ENCODE measurements around the gene ZBTB21.

Gene ZBTB21

DNA sequence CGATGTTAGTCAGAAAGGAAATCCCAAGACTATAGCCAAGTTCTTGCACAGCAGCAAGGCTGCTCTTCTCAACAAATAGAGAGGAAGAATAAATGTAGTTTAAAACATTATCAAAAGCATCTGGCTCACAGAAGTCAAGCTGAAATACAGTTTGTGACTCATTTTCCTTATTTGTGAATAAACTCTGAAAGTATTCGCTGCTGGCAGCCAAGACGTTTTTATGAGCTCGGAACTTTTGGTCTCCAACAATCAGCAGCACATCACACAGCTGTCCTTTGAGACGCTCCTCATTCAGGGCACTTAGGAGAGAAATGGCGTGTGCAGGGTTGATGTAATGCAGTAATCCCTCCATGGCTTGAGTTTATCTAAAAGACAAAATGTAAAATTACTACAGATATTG, 16.4 kb downstream of the ZBTB21 start:
- TF ChIP-seq, protein P1, sequence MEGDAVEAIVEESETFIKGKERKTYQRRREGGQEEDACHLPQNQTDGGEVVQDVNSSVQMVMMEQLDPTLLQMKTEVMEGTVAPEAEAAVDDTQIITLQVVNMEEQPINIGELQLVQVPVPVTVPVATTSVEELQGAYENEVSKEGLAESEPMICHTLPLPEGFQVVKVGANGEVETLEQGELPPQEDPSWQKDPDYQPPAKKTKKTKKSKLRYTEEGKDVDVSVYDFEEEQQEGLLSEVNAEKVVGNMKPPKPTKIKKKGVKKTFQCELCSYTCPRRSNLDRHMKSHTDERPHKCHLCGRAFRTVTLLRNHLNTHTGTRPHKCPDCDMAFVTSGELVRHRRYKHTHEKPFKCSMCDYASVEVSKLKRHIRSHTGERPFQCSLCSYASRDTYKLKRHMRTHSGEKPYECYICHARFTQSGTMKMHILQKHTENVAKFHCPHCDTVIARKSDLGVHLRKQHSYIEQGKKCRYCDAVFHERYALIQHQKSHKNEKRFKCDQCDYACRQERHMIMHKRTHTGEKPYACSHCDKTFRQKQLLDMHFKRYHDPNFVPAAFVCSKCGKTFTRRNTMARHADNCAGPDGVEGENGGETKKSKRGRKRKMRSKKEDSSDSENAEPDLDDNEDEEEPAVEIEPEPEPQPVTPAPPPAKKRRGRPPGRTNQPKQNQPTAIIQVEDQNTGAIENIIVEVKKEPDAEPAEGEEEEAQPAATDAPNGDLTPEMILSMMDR (IDR thresholded peaks at IDR 0.05; ENCODE audit: control extremely low read depth, extremely low read depth, low read depth, missing control alignments) = no peak
- POLR2A ChIA-PET = no interaction called here
- CTCF ChIA-PET = interaction anchor here (1.7 kb wide), 1 partner anchor 10 kb away, joined by 4 read pairs; no protein-coding TSS in a partner anchor
- DNase-seq (ENCODE audit: extremely low spot score) = no peak

GRCh38 chr21:41992576-41992975, 17.6 kb downstream of the ZBTB21 start:
- POLR2A ChIA-PET = no interaction called here
- TF ChIP-seq, protein P1 (IDR thresholded peaks at IDR 0.05; ENCODE audit: control extremely low read depth, extremely low read depth, low read depth, missing control alignments) = no peak
- no peak for DNase-seq (ENCODE audit: extremely low spot score)
- CTCF ChIA-PET = interaction anchor here (1.0 to 1.3 kb wide), 2 partner anchors 13 to 81 kb away, joined by 3 read pairs; no protein-coding TSS in a partner anchor

- DNase-seq (ENCODE audit: extremely low spot score) = no peak
- CTCF ChIA-PET = interaction anchor here (1.3 to 1.5 kb wide), 2 partner anchors 81 to 126 kb away, joined by 3 to 4 read pairs; no protein-coding TSS in a partner anchor
- POLR2A ChIA-PET = no interaction called here
- TF ChIP-seq, protein P1 (IDR thresholded peaks at IDR 0.05; ENCODE audit: control extremely low read depth, extremely low read depth, low read depth, missing control alignments) = no peak
Observed at GRCh38 chr21:41991659-41992058, 18.5 kb downstream of the ZBTB21 start.

DNA sequence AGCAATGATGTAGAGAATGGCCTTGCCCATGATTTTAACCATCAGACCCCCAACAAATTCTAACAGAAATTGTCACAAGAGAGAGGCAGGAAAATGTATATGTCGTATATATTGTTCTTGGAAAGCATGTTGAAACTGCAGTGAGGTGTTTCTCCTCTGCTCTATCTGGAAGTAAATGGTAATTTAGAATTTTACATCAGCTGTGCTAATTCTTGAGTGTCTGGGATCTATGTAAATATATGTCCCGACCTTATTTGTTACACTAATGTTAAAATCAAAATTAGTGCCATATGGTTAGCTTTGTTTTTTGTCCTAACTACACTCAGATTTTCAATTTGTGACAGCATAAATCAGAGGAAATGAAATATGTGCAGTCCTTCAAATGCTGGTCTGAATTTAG, 20.5 kb downstream of the ZBTB21 start:
- TF ChIP-seq, protein P1 (IDR thresholded peaks at IDR 0.05; ENCODE audit: control extremely low read depth, extremely low read depth, low read depth, missing control alignments) = no peak
- no peak for DNase-seq (ENCODE audit: extremely low spot score)
- ChIA-PET POLR2A (no interaction called here), CTCF (interaction anchor here (1.2 kb wide), 1 partner anchor 28 kb away, joined by 3 read pairs; no protein-coding TSS in a partner anchor)

DNA sequence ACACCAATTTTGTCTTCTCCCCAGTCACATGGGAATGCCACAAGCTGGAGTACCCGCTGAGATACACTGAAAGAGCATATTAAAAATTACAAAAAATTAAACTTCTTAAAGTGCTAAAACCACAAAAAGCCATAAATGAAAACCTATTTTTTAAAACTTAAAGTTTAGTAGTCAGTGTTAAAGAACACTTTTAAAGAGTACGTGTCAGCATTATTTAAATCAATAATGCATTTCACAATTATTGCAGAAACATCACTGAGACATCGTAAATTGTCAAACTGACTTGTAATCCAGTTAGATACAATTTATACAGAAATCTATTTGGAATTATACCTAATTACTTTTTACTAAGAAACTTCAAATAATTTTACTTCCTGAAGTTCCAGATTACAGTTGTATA, 22.9 kb downstream of the ZBTB21 start:
- ChIA-PET CTCF (no interaction called here), POLR2A (no interaction called here)
- DNase-seq (ENCODE audit: extremely low spot score) = no peak
- TF ChIP-seq, protein P1 (IDR thresholded peaks at IDR 0.05; ENCODE audit: control extremely low read depth, extremely low read depth, low read depth, missing control alignments) = no peak

GRCh38 chr21:41985662-41986416, 24.3 kb downstream of the ZBTB21 start:
- no peak for DNase-seq (ENCODE audit: extremely low spot score)
- TF ChIP-seq, protein P1 (IDR thresholded peaks at IDR 0.05; ENCODE audit: control extremely low read depth, extremely low read depth, low read depth, missing control alignments) = no peak
- ChIA-PET CTCF (interaction anchor here (1.1 to 1.2 kb wide), 2 partner anchors 27 to 28 kb away, joined by 3 read pairs; no protein-coding TSS in a partner anchor), POLR2A (no interaction called here)
